ENCODE data around the gene PRDM5. TPM values are rescaled to one million over a fixed set of nuclear protein-coding genes. Genes with fewer than 3 reads are reported as not detected.

The PRDM5 gene
- polyA plus RNA-seq, 4 donors = 0.22 to 17.3 (median 1.5) TPM

DNA sequence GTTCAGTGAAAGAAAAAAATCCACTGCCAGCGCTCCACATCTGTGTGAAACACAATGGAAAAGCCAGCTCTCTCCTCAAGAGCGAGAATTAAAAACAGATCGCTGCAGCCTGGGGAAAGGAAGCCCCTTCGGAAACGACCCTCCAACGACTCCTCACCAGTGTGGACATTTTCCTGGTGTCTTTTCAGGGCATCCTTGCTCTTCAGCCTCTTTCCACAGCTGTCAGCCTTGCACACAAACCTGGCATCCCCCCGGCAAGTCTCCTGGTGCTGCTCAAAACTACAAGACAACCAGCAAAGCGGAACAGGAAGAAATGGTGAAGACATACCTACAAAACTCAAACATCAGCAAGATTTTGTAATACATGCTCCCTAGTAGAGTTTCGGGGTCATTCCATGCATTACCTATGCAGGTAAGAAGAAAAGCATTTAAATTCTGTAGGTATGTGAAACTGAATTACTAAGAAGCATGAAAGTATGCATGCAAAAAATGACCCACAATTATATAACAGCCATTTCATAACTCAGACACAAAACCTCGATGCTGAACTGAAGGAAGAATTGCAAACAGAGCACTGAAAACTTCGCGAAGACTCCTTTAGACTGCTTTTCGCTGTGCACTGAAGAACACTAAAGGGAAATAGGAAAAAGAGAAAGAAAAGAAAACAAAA lies 106.1 kb downstream of the PRDM5 start:
- WGBS, 3 donors = 84 to 93% (median 85%) methylated on average over 13 of the region's 13 CpGs
- FAIRE-seq (no peak), DNase-seq (no peak)
- Histone ChIP-seq H3K36me3 (ENCODE audit: control insufficient read depth in 3 of 3, insufficient read depth in 2 of 3, low read depth in 1 of 3, low read length in 3 of 3) (peaks cover 0 to 5% (median 0%) of the 10 kb centered on the region in 3 donors), H3K27me3 (ENCODE audit: control insufficient read depth in 3 of 3, insufficient read depth in 3 of 3, low read length in 3 of 3) (no peaks in the 10 kb centered on the region), H3K4me1 (ENCODE audit: control insufficient read depth in 3 of 3, insufficient read depth in 2 of 3, low read depth in 1 of 3, low read length in 2 of 3) (no peaks in the 10 kb centered on the region), H3K4me3 (ENCODE audit: low read depth in 1 of 3, low read length in 3 of 3) (no peak overlapping the region), H3K27ac (ENCODE audit: low read depth in 1 of 3, low read length in 2 of 3) (no peak overlapping the region), H3K9me3 (ENCODE audit: control insufficient read depth in 2 of 2, insufficient read depth in 1 of 2, low read depth in 1 of 2, low read length in 1 of 2) (no peaks in the 10 kb centered on the region)

DNA sequence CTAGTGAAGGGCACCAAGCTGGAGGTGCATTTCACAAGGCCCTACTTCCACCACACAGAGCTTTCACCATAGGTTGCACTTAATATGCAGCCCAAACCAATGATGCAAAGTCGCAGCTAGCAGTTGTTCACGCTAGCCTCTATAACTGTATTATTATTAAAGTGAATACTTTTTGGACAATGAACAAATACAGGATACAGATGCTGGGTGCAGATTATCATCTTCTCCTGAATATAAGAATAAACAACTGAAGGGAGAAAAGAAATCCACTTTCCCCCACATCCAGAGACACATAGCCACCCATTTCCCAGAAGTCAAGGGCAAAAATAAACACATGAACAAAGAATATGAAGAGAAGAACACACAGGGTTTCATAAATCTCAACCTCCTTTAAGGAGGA lies 107.2 kb downstream of the PRDM5 start:
- Histone ChIP-seq H3K4me3 (ENCODE audit: low read depth in 1 of 3, low read length in 3 of 3) (no peak overlapping the region), H3K27ac (ENCODE audit: low read depth in 1 of 3, low read length in 2 of 3) (no peak overlapping the region), H3K36me3 (ENCODE audit: control insufficient read depth in 3 of 3, insufficient read depth in 2 of 3, low read depth in 1 of 3, low read length in 3 of 3) (peaks cover 0 to 3% (median 0%) of the 10 kb centered on the region in 3 donors), H3K27me3 (ENCODE audit: control insufficient read depth in 3 of 3, insufficient read depth in 3 of 3, low read length in 3 of 3) (no peaks in the 10 kb centered on the region), H3K4me1 (ENCODE audit: control insufficient read depth in 3 of 3, insufficient read depth in 2 of 3, low read depth in 1 of 3, low read length in 2 of 3) (no peaks in the 10 kb centered on the region), H3K9me3 (ENCODE audit: control insufficient read depth in 2 of 2, insufficient read depth in 1 of 2, low read depth in 1 of 2, low read length in 1 of 2) (no peaks in the 10 kb centered on the region)
- DNase-seq (no peak), FAIRE-seq (no peak)
- WGBS, 3 donors = 89 to 95% (median 90%) methylated on average over 2 of the region's 2 CpGs

GRCh38 chr4:120814886-120815285 lies 107.6 kb downstream of the PRDM5 start:
- DNase-seq (no peak), FAIRE-seq (no peak)
- Histone ChIP-seq H3K4me1 (ENCODE audit: control insufficient read depth in 3 of 3, insufficient read depth in 2 of 3, low read depth in 1 of 3, low read length in 2 of 3) (no peaks in the 10 kb centered on the region), H3K4me3 (ENCODE audit: low read depth in 1 of 3, low read length in 3 of 3) (no peak overlapping the region), H3K9me3 (ENCODE audit: control insufficient read depth in 2 of 2, insufficient read depth in 1 of 2, low read depth in 1 of 2, low read length in 1 of 2) (no peaks in the 10 kb centered on the region), H3K27ac (ENCODE audit: low read depth in 1 of 3, low read length in 2 of 3) (no peak overlapping the region), H3K27me3 (ENCODE audit: control insufficient read depth in 3 of 3, insufficient read depth in 3 of 3, low read length in 3 of 3) (no peaks in the 10 kb centered on the region), H3K36me3 (ENCODE audit: control insufficient read depth in 3 of 3, insufficient read depth in 2 of 3, low read depth in 1 of 3, low read length in 3 of 3) (peaks cover 0 to 3% (median 0%) of the 10 kb centered on the region in 3 donors)
- WGBS, 3 donors = 85 to 89% (median 87%) methylated on average over 2 of the region's 2 CpGs

DNA sequence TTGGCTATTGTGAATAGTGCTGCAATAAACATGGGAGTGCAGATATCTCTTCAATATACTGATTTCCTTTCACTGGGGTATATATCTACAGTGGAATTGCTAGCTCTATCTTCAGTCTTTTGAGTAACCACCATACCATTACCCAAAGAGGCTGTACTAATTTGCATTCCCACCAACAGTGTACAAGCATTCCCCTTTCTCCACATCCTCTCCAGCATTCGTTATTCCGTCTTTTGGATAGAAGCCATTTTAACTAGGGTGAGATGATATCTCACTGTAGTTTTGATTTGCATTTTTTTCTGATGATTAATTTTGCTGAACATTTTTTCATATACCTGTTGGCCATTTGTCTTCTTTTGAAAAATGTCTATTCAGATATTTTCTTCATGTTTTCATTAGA lies 110.3 kb downstream of the PRDM5 start:
- DNase-seq (no peak), FAIRE-seq (no peak)
- H3K4me3 ChIP-seq (ENCODE audit: low read depth in 1 of 3, low read length in 3 of 3) = no peak overlapping the region
- 90 to 96% (median 96%) methylated on average over 2 of the region's 2 CpGs for WGBS, 3 donors
- H3K4me1 ChIP-seq (ENCODE audit: control insufficient read depth in 3 of 3, insufficient read depth in 2 of 3, low read depth in 1 of 3, low read length in 2 of 3) = no peaks in the 10 kb centered on the region
- no peak overlapping the region for H3K27ac ChIP-seq (ENCODE audit: low read depth in 1 of 3, low read length in 2 of 3)
- peaks cover 0 to 15% (median 0%) of the 10 kb centered on the region in 3 donors for H3K36me3 ChIP-seq (ENCODE audit: control insufficient read depth in 3 of 3, insufficient read depth in 2 of 3, low read depth in 1 of 3, low read length in 3 of 3)
- H3K27me3 ChIP-seq (ENCODE audit: control insufficient read depth in 3 of 3, insufficient read depth in 3 of 3, low read length in 3 of 3) = no peaks in the 10 kb centered on the region
- peaks cover 2 to 9% of the 10 kb centered on the region in 2 donors for H3K9me3 ChIP-seq (ENCODE audit: control insufficient read depth in 2 of 2, insufficient read depth in 1 of 2, low read depth in 1 of 2, low read length in 1 of 2)

DNA sequence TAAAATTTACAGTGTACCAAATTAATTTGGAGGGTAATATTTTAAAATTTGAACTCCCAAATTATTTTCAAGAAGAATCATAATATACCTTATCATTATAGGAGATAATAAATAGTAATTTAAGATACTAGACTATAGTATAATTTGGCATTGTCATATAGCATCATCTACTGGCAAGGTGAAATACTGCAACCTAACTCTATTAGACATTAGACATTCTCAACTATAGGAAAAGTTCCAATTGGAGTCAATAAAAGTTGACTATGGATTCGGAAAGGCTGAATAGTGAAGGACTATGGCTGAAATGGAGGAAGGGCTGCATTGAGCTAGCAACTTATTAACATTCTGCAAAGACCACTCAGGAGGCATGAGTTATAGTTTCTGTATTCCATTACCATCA lies 113.0 kb downstream of the PRDM5 start:
- FAIRE-seq (peak; percentile 44), DNase-seq (no peak)
- Histone ChIP-seq H3K4me1 (ENCODE audit: control insufficient read depth in 3 of 3, insufficient read depth in 2 of 3, low read depth in 1 of 3, low read length in 2 of 3) (no peaks in the 10 kb centered on the region), H3K36me3 (ENCODE audit: control insufficient read depth in 3 of 3, insufficient read depth in 2 of 3, low read depth in 1 of 3, low read length in 3 of 3) (peaks cover 0 to 12% (median 0%) of the 10 kb centered on the region in 3 donors), H3K27ac (ENCODE audit: low read depth in 1 of 3, low read length in 2 of 3) (no peak overlapping the region), H3K9me3 (ENCODE audit: control insufficient read depth in 2 of 2, insufficient read depth in 1 of 2, low read depth in 1 of 2, low read length in 1 of 2) (peaks cover 2 to 9% of the 10 kb centered on the region in 2 donors), H3K4me3 (ENCODE audit: low read depth in 1 of 3, low read length in 3 of 3) (no peak overlapping the region), H3K27me3 (ENCODE audit: control insufficient read depth in 3 of 3, insufficient read depth in 3 of 3, low read length in 3 of 3) (no peaks in the 10 kb centered on the region)
- WGBS, 3 donors = 94 to 96% (median 95%) methylated on average over 1 of the region's 1 CpG

DNA sequence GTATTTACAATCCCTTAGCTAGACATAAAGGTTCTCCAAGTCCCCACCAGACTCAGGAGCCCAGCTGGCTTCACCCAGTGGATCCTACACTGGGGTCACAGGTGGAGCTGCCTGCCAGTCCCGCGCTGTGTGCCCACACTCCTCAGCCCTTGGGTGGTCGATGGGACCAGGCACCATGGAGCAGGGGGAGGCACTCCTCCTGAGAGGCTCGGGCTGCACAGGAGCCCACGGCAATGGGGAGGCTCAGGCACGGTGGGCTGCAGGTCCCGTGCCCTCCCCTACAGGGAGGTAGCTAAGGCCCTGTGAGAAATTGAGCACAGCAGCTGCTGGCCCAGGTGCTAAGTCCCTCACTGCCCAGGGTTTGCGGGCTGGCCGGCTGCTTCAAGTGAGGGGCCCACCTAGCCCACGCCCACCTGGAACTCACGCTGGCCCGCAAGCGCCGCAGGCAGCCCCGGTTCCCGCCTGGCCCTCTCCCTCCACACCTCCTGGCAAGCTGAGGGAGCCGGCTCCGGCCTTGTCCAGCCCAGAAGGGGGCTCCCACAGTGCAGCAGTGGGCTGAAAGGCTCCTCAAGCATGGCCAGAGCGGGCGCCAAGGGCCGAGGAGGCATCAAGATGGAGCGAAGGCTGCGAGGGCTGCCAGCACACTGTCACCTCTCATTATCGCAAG lies 113.9 kb downstream of the PRDM5 start:
- Histone ChIP-seq H3K4me3 (ENCODE audit: low read depth in 1 of 3, low read length in 3 of 3) (no peak overlapping the region), H3K27me3 (ENCODE audit: control insufficient read depth in 3 of 3, insufficient read depth in 3 of 3, low read length in 3 of 3) (no peaks in the 10 kb centered on the region), H3K27ac (ENCODE audit: low read depth in 1 of 3, low read length in 2 of 3) (no peak overlapping the region), H3K4me1 (ENCODE audit: control insufficient read depth in 3 of 3, insufficient read depth in 2 of 3, low read depth in 1 of 3, low read length in 2 of 3) (no peaks in the 10 kb centered on the region), H3K9me3 (ENCODE audit: control insufficient read depth in 2 of 2, insufficient read depth in 1 of 2, low read depth in 1 of 2, low read length in 1 of 2) (peaks cover 2 to 9% of the 10 kb centered on the region in 2 donors), H3K36me3 (ENCODE audit: control insufficient read depth in 3 of 3, insufficient read depth in 2 of 3, low read depth in 1 of 3, low read length in 3 of 3) (peaks cover 0 to 12% (median 0%) of the 10 kb centered on the region in 3 donors)
- no peak for FAIRE-seq
- no peak for DNase-seq
- WGBS, 3 donors = 92 to 98% (median 96%) methylated on average over 24 of the region's 24 CpGs

- FAIRE-seq = no peak
- no peak for DNase-seq
- Histone ChIP-seq H3K27me3 (ENCODE audit: control insufficient read depth in 3 of 3, insufficient read depth in 3 of 3, low read length in 3 of 3) (no peaks in the 10 kb centered on the region), H3K27ac (ENCODE audit: low read depth in 1 of 3, low read length in 2 of 3) (no peak overlapping the region), H3K36me3 (ENCODE audit: control insufficient read depth in 3 of 3, insufficient read depth in 2 of 3, low read depth in 1 of 3, low read length in 3 of 3) (peaks cover 0 to 2% (median 0%) of the 10 kb centered on the region in 3 donors), H3K4me3 (ENCODE audit: low read depth in 1 of 3, low read length in 3 of 3) (no peak overlapping the region), H3K9me3 (ENCODE audit: control insufficient read depth in 2 of 2, insufficient read depth in 1 of 2, low read depth in 1 of 2, low read length in 1 of 2) (no peaks in the 10 kb centered on the region), H3K4me1 (ENCODE audit: control insufficient read depth in 3 of 3, insufficient read depth in 2 of 3, low read depth in 1 of 3, low read length in 2 of 3) (no peaks in the 10 kb centered on the region)
- WGBS, 3 donors = 68 to 91% (median 76%) methylated on average over 5 of the region's 5 CpGs
Observed at GRCh38 chr4:120801137-120801758, 121.3 kb downstream of the PRDM5 start.

DNA sequence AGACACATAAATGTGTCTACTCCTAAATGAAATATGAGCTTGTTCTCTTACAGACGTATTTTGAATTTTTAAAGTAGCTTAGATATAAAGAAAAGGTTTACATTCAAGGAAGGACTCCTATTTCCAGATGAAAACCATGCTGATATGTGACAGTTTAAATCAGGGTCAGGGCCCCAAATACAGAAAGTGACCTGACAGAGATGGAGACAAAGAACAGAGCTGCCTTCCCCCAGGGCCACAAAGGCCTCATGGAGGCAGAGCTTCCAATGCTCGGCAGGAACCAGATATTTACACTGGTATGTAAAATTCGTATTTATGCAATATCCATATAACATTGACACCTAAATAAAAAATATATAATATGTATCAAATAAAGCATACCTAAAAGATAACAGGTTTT lies 124.0 kb downstream of the PRDM5 start:
- no peak overlapping the region for H3K27ac ChIP-seq (ENCODE audit: low read depth in 1 of 3, low read length in 2 of 3)
- DNase-seq (no peak), FAIRE-seq (no peak)
- H3K4me3 ChIP-seq (ENCODE audit: low read depth in 1 of 3, low read length in 3 of 3) = no peak overlapping the region
- 80 to 89% (median 82%) methylated on average over 3 of the region's 3 CpGs for WGBS, 3 donors
- H3K36me3 ChIP-seq (ENCODE audit: control insufficient read depth in 3 of 3, insufficient read depth in 2 of 3, low read depth in 1 of 3, low read length in 3 of 3) = peaks cover 0 to 2% (median 0%) of the 10 kb centered on the region in 3 donors
- H3K27me3 ChIP-seq (ENCODE audit: control insufficient read depth in 3 of 3, insufficient read depth in 3 of 3, low read length in 3 of 3) = no peaks in the 10 kb centered on the region
- H3K9me3 ChIP-seq (ENCODE audit: control insufficient read depth in 2 of 2, insufficient read depth in 1 of 2, low read depth in 1 of 2, low read length in 1 of 2) = no peaks in the 10 kb centered on the region
- H3K4me1 ChIP-seq (ENCODE audit: control insufficient read depth in 3 of 3, insufficient read depth in 2 of 3, low read depth in 1 of 3, low read length in 2 of 3) = no peaks in the 10 kb centered on the region

All from small intestine (tissue), 7 donors.